ENCODE results near the gene B4GALT2. TPM values are rescaled to one million over a fixed set of nuclear protein-coding genes. Genes with fewer than 3 reads are reported as not detected.
A peak's percentile ranks its signal among the peaks of the same experiment; 100 is the strongest.

The B4GALT2 gene
- total and polyA plus RNA-seq, 2 donors (not counting 1 experiment from before 2014, with no cell fraction given) = 4.6 to 6.5 TPM

DNA sequence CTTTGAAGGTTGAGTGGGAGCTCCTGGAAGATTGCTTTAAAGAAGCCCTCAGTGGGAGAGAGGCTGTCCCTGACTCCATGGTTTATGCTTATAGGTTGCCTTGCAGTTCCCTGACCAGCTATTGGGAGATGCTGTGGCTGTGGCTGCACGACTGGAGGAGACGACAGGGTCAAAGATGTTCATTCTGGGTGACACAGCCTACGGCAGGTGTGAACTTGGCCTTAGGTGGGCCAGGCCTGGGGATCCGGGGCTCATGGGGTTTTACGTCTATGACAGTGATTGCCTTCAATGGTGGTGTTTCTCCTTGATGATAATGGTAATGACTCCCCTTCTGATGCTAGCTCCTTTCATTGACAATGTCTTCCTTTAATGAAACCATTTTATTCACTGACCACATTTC is 8.5 kb upstream of the B4GALT2 start:
- intact Hi-C loops (cut with micrococcal nuclease) = loop anchor here (10.0 kb wide), 2 partner anchors 266 to 1516 kb away; partner anchors contain the start of genes PPCS, ST3GAL3 and ZMYND12
- H3K9me3 Mint-ChIP-seq (ENCODE audit: insufficient read depth) = no peaks in the 10 kb centered on the region
- peaks cover 16% of the 10 kb centered on the region for H4K20me1 ChIP-seq (ENCODE audit: control insufficient read depth, insufficient read depth, low read length, poor library complexity, severe bottlenecking)
- H3K4me1 ChIP-seq (ENCODE audit: control insufficient read depth in 2 of 2, insufficient read depth in 2 of 2, low read length in 2 of 2) = peaks cover 17 to 33% of the 10 kb centered on the region in 2 donors
- H3K27me3 Mint-ChIP-seq = no peaks in the 10 kb centered on the region
- peak overlapping the region; percentile 81 for H3K9ac ChIP-seq (ENCODE audit: low read length)
- ChIA-PET POLR2A (interaction anchor here (0.6 kb wide), 1 partner anchor 1026 kb away, joined by 3 read pairs; no protein-coding TSS in a partner anchor), CTCF (interaction anchor here (0.5 to 1.7 kb wide), 4 partner anchors 22 to 200 kb away, joined by 3 to 4 read pairs (median 4); partner anchors contain the start of gene IPO13)
- peaks cover 39% of the 10 kb centered on the region for H3K4me1 Mint-ChIP-seq
- peak overlapping the region; percentile 62 to 96 (median 92) for H3K4me3 ChIP-seq (ENCODE audit: control extremely low read depth in 1 of 5, extremely low read depth in 1 of 5, insufficient read depth in 1 of 5, low read depth in 2 of 5, low read length in 4 of 5)
- peaks cover 29% of the 10 kb centered on the region for H3K79me2 ChIP-seq (ENCODE audit: control insufficient read depth, insufficient read depth, low read length)
- H3K4me3 Mint-ChIP-seq = peak overlapping the region; percentile 95
- TF ChIP-seq EZH2 (IDR thresholded peaks at IDR 0.05; ENCODE audit: borderline replicate concordance, insufficient read depth, low read depth, low read length, poor library complexity, severe bottlenecking) = no peak
- TF ChIP-seq, protein P1, sequence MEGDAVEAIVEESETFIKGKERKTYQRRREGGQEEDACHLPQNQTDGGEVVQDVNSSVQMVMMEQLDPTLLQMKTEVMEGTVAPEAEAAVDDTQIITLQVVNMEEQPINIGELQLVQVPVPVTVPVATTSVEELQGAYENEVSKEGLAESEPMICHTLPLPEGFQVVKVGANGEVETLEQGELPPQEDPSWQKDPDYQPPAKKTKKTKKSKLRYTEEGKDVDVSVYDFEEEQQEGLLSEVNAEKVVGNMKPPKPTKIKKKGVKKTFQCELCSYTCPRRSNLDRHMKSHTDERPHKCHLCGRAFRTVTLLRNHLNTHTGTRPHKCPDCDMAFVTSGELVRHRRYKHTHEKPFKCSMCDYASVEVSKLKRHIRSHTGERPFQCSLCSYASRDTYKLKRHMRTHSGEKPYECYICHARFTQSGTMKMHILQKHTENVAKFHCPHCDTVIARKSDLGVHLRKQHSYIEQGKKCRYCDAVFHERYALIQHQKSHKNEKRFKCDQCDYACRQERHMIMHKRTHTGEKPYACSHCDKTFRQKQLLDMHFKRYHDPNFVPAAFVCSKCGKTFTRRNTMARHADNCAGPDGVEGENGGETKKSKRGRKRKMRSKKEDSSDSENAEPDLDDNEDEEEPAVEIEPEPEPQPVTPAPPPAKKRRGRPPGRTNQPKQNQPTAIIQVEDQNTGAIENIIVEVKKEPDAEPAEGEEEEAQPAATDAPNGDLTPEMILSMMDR (IDR thresholded peaks at IDR 0.05) = no peak
- peak overlapping the region; percentile 96 for H3K4me2 ChIP-seq (replicated peaks; ENCODE audit: low read depth, low read length, poor library complexity, severe bottlenecking)
- no peaks in the 10 kb centered on the region for H3K9me3 ChIP-seq (ENCODE audit: control extremely low read depth in 1 of 3, control insufficient read depth in 2 of 3, insufficient read depth in 1 of 3, low read length in 2 of 3)
- DNase-seq = no peak
- 25% methylated on average over 2 of the region's 5 CpGs for WGBS (ENCODE audit: insufficient coverage)
- no peak for ATAC-seq (ENCODE audit: low read depth)
- H3K27ac Mint-ChIP-seq = peak overlapping the region; percentile 79
- no peaks in the 10 kb centered on the region for H3K27me3 ChIP-seq (replicated peaks in 1 of 4; ENCODE audit: control extremely low read depth in 1 of 4, control insufficient read depth in 3 of 4, insufficient read depth in 4 of 4, low read length in 3 of 4)
- H3K27ac ChIP-seq (ENCODE audit: low read length in 2 of 2) = peak overlapping the region in 1 of 2 donors; percentile 60
- H3K36me3 ChIP-seq (replicated peaks in 1 of 2; ENCODE audit: control extremely low read depth in 1 of 2, control insufficient read depth in 1 of 2, extremely low read depth in 1 of 2, insufficient read depth in 2 of 2, low read length in 1 of 2) = peaks cover 0 to 10% of the 10 kb centered on the region in 2 experiments
- peak overlapping the region; percentile 81 for H2AFZ ChIP-seq (ENCODE audit: insufficient read depth, low read depth, low read length, poor library complexity, severe bottlenecking)

DNA sequence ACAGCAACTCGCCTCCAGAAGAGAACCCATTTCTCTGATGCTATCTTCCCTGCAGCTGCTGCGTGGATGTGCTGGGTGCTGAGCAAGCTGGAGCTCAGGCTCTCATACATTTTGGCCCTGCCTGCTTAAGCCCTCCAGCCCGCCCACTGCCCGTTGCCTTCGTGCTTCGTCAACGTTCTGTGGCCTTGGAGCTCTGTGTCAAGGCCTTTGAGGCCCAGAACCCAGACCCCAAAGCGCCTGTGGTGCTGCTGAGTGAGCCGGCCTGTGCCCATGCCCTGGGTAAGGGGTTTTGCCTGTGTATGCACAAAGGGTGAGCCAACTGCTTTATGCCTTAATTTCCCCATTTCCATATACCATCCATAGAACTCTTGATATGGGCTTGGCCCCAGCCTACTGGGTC is 8.1 kb upstream of the B4GALT2 start:
- intact Hi-C loops (cut with micrococcal nuclease) = loop anchor here (10.0 kb wide), 2 partner anchors 266 to 1516 kb away; partner anchors contain the start of genes PPCS, ST3GAL3 and ZMYND12
- H3K9me3 ChIP-seq (ENCODE audit: control extremely low read depth in 1 of 3, control insufficient read depth in 2 of 3, insufficient read depth in 1 of 3, low read length in 2 of 3) = no peaks in the 10 kb centered on the region

More for the DNA sequence above, 8.1 kb upstream of the B4GALT2 start:
- Histone ChIP-seq H3K27me3 (replicated peaks in 1 of 4; ENCODE audit: control extremely low read depth in 1 of 4, control insufficient read depth in 3 of 4, insufficient read depth in 4 of 4, low read length in 3 of 4) (no peaks in the 10 kb centered on the region), H3K9ac (ENCODE audit: low read length) (peak overlapping the region; percentile 81), H3K4me2 (replicated peaks; ENCODE audit: low read depth, low read length, poor library complexity, severe bottlenecking) (peak overlapping the region; percentile 96), H3K4me3 (ENCODE audit: control extremely low read depth in 1 of 5, extremely low read depth in 1 of 5, insufficient read depth in 1 of 5, low read depth in 2 of 5, low read length in 4 of 5) (peak overlapping the region in 3 of 5 experiments; percentile 83 to 96 (median 93)), H2AFZ (ENCODE audit: insufficient read depth, low read depth, low read length, poor library complexity, severe bottlenecking) (no peak overlapping the region), H4K20me1 (ENCODE audit: control insufficient read depth, insufficient read depth, low read length, poor library complexity, severe bottlenecking) (peaks cover 20% of the 10 kb centered on the region), H3K27ac (ENCODE audit: low read length in 2 of 2) (no peak overlapping the region), H3K4me1 (ENCODE audit: control insufficient read depth in 2 of 2, insufficient read depth in 2 of 2, low read length in 2 of 2) (peaks cover 21 to 37% of the 10 kb centered on the region in 2 donors), H3K36me3 (replicated peaks in 1 of 2; ENCODE audit: control extremely low read depth in 1 of 2, control insufficient read depth in 1 of 2, extremely low read depth in 1 of 2, insufficient read depth in 2 of 2, low read length in 1 of 2) (peaks cover 0 to 10% of the 10 kb centered on the region in 2 experiments), H3K79me2 (ENCODE audit: control insufficient read depth, insufficient read depth, low read length) (peaks cover 33% of the 10 kb centered on the region)
- Mint-ChIP-seq H3K9me3 (ENCODE audit: insufficient read depth) (no peaks in the 10 kb centered on the region), H3K27ac (peak overlapping the region; percentile 10), H3K27me3 (no peaks in the 10 kb centered on the region), H3K4me3 (peak overlapping the region; percentile 95), H3K4me1 (peaks cover 44% of the 10 kb centered on the region)
- 90% methylated on average over 7 of the region's 9 CpGs for WGBS (ENCODE audit: insufficient coverage)
- ATAC-seq (ENCODE audit: low read depth) = no peak
- TF ChIP-seq EZH2 (IDR thresholded peaks at IDR 0.05; ENCODE audit: borderline replicate concordance, insufficient read depth, low read depth, low read length, poor library complexity, severe bottlenecking) = no peak
- TF ChIP-seq, protein P1 (IDR thresholded peaks at IDR 0.05) = no peak
- no peak for DNase-seq
- ChIA-PET POLR2A (interaction anchor here (0.6 kb wide), 1 partner anchor 1026 kb away, joined by 3 read pairs; no protein-coding TSS in a partner anchor), CTCF (interaction anchor here (0.5 to 1.7 kb wide), 3 partner anchors 24 to 201 kb away, joined by 3 to 4 read pairs (median 4); partner anchors contain the start of gene IPO13)
